ENCODE results near the gene RIN2. TPM values are rescaled to one million over a fixed set of nuclear protein-coding genes. Genes with fewer than 3 reads are reported as not detected.

RIN2 gene
- total RNA-seq, 2 donors from 2014 or later: 17.0 to 19.6 TPM

GRCh38 chr20:19745106-19745505 is 13.0 kb upstream of the RIN2 start:
- H3K4me3 ChIP-seq (ENCODE audit: low read length): no peak overlapping the region
- TF ChIP-seq CTCF (conservative IDR thresholded peaks at IDR 0.05): no peak
- Mint-ChIP-seq H3K9me3 (peaks cover 6% of the 10 kb centered on the region), H3K27me3 (ENCODE audit: insufficient read depth) (no peaks in the 10 kb centered on the region), H3K4me1 (peaks cover 10% of the 10 kb centered on the region), H3K4me3 (no peak overlapping the region), H3K36me3 (ENCODE audit: low read depth) (no peaks in the 10 kb centered on the region), H3K27ac (no peak overlapping the region)
- H3K27me3 ChIP-seq (ENCODE audit: control insufficient read depth, insufficient read depth, low read length, poor library complexity, severe bottlenecking): no peaks in the 10 kb centered on the region
- peaks cover 9% of the 10 kb centered on the region for H3K9me3 ChIP-seq (ENCODE audit: control insufficient read depth, low read length)
- no peak overlapping the region for H3K9ac ChIP-seq (ENCODE audit: extremely low read depth, low read length, poor library complexity, severe bottlenecking)
- DNase-seq: no peak
- WGBS, 2 experiments (ENCODE audit: insufficient coverage in 1 of 2, insufficient read length in 1 of 2): 60 to 97% methylated on average over 1 to 3 of the region's 3 CpGs
- H3K36me3 ChIP-seq (ENCODE audit: control insufficient read depth, insufficient read depth, low read length): no peaks in the 10 kb centered on the region
- H3K4me1 ChIP-seq (ENCODE audit: control insufficient read depth, insufficient read depth, low read length): no peaks in the 10 kb centered on the region
- no peak overlapping the region for H3K27ac ChIP-seq (ENCODE audit: low read depth, low read length)

GRCh38 chr20:19745584-19745983 is 12.5 kb upstream of the RIN2 start:
- peaks cover 6% of the 10 kb centered on the region for H3K9me3 Mint-ChIP-seq
- 92% methylated on average over 1 of the region's 1 CpG; no CpG with 5 or more reads in 1 of the 2 experiments for WGBS, 2 experiments (ENCODE audit: insufficient coverage in 1 of 2, insufficient read length in 1 of 2)
- Histone ChIP-seq H3K27me3 (ENCODE audit: control insufficient read depth, insufficient read depth, low read length, poor library complexity, severe bottlenecking) (no peaks in the 10 kb centered on the region), H3K9ac (ENCODE audit: extremely low read depth, low read length, poor library complexity, severe bottlenecking) (no peak overlapping the region), H3K4me3 (ENCODE audit: low read length) (no peak overlapping the region), H3K4me1 (ENCODE audit: control insufficient read depth, insufficient read depth, low read length) (no peaks in the 10 kb centered on the region), H3K36me3 (ENCODE audit: control insufficient read depth, insufficient read depth, low read length) (no peaks in the 10 kb centered on the region), H3K9me3 (ENCODE audit: control insufficient read depth, low read length) (peaks cover 9% of the 10 kb centered on the region), H3K27ac (ENCODE audit: low read depth, low read length) (no peak overlapping the region)
- H3K27me3 Mint-ChIP-seq (ENCODE audit: insufficient read depth): no peaks in the 10 kb centered on the region
- TF ChIP-seq CTCF (conservative IDR thresholded peaks at IDR 0.05): no peak
- no peak overlapping the region for H3K4me3 Mint-ChIP-seq
- DNase-seq: no peak
- H3K36me3 Mint-ChIP-seq (ENCODE audit: low read depth): no peaks in the 10 kb centered on the region
- H3K4me1 Mint-ChIP-seq: peaks cover 11% of the 10 kb centered on the region
- no peak overlapping the region for H3K27ac Mint-ChIP-seq

GRCh38 chr20:19746396-19746795 is 11.7 kb upstream of the RIN2 start:
- H3K36me3 Mint-ChIP-seq (ENCODE audit: low read depth): no peaks in the 10 kb centered on the region
- H3K27ac ChIP-seq (ENCODE audit: low read depth, low read length): no peak overlapping the region
- H3K4me1 Mint-ChIP-seq: peaks cover 13% of the 10 kb centered on the region
- no peaks in the 10 kb centered on the region for H3K4me1 ChIP-seq (ENCODE audit: control insufficient read depth, insufficient read depth, low read length)
- no peak overlapping the region for H3K27ac Mint-ChIP-seq
- peaks cover 6% of the 10 kb centered on the region for H3K9me3 Mint-ChIP-seq
- no peak overlapping the region for H3K9ac ChIP-seq (ENCODE audit: extremely low read depth, low read length, poor library complexity, severe bottlenecking)
- H3K36me3 ChIP-seq (ENCODE audit: control insufficient read depth, insufficient read depth, low read length): no peaks in the 10 kb centered on the region
- no peaks in the 10 kb centered on the region for H3K27me3 ChIP-seq (ENCODE audit: control insufficient read depth, insufficient read depth, low read length, poor library complexity, severe bottlenecking)
- 100% methylated on average over 1 of the region's 1 CpG; no CpG with 5 or more reads in 1 of the 2 experiments for WGBS, 2 experiments (ENCODE audit: insufficient coverage in 1 of 2, insufficient read length in 1 of 2)
- no peaks in the 10 kb centered on the region for H3K27me3 Mint-ChIP-seq (ENCODE audit: insufficient read depth)
- DNase-seq: no peak
- no peak for TF ChIP-seq CTCF (conservative IDR thresholded peaks at IDR 0.05)
- H3K9me3 ChIP-seq (ENCODE audit: control insufficient read depth, low read length): peaks cover 9% of the 10 kb centered on the region
- H3K4me3 ChIP-seq (ENCODE audit: low read length): no peak overlapping the region
- no peak overlapping the region for H3K4me3 Mint-ChIP-seq
